Skeletal muscle cell (primary cell): ENCODE data around the gene ANXA2R.
A peak's percentile ranks its signal among the peaks of the same experiment; 100 is the strongest.
"Not testable (repeated sequence)": the region's sequence is repeated elsewhere in the genome, so short reads cannot be mapped to it uniquely, and the experiment has no call there.

Experiments
- DNase-seq: peaks from one replicate; pipeline ENCODE4 v3.0.0-alpha.2; 2010; ENCODE audit warnings: low read depth
- H3K4me3 ChIP-seq: 2 replicates; pipeline ENCODE4 v1.5.1; 2011; ENCODE audit warnings: low read depth, mild to moderate bottlenecking, control low read depth, low read length, moderate library complexity

ANXA2R gene

DNA sequence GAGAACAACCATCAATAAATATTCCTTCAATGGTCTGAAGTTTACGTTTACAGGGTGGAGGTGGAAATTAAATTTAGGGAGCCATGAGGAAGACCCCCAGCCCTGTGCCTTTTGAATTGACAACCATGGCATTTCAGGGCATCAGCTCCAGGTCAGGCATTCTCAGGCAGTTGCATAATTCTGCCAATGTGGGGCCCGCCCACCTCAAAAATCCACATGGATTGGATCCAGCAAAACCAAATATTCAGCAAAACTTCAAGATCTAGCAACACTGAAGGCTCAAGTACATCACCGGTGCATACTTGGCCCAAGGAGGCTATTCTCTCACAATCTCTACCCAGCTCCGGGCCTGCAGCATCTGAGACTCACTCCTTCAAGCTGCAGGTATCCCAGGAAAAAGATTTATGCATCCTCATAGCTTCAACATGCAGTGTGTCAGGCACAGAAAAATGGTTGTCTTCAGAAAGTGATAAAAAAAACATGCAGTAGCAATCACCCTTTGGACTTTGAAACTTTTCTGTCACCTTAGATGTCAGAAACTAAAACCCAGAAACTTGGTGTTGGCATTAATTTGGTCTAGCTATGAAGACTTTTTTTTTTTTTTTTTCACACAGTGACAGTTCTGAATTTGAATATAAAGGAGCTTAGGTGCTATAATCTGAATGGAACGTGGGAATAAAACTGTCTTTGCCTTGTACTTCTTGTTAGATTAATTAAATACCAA is 21.4 kb upstream of the ANXA2R start:
- DNase-seq, result no peak
- H3K4me3 ChIP-seq, result no peak overlapping the region

DNA sequence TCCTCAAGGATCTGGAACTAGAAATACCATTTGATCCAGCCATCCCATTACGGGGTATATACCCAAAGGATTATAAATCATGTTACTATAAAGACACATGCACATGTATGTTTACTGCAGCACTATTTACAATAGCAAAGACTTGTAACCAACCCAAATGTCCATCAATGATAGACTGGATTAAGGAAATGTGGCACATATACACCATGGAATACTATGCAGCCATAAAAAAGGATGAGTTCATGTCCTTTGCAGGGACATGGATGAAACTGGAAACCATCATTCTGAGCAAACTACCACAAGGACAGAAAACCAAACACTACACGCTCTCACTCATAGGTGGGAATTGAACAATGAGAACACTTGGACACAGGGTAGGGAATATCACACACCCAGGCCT is 19.9 kb upstream of the ANXA2R start:
- DNase-seq, H3K4me3 ChIP-seq: not testable (repeated sequence)

DNA sequence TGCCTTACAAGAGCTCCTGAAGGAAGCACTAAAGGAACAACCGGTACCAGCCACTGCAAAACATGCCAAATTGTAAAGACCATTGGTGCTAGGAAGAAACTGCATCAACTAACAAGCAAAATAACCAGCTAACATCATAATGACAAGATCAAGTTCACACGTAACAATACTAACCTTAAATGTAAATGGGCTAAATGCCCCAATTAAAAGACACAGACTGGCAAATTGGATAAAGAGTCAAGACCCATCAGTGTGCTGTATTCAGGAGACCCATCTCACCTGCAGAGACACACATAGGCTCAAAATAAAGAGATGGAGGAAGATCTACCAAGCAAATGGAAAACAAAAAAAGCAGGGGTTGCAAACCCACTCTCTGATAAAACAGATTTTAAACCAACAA is 15.0 kb upstream of the ANXA2R start:
- not testable (repeated sequence) for H3K4me3 ChIP-seq, DNase-seq

DNA sequence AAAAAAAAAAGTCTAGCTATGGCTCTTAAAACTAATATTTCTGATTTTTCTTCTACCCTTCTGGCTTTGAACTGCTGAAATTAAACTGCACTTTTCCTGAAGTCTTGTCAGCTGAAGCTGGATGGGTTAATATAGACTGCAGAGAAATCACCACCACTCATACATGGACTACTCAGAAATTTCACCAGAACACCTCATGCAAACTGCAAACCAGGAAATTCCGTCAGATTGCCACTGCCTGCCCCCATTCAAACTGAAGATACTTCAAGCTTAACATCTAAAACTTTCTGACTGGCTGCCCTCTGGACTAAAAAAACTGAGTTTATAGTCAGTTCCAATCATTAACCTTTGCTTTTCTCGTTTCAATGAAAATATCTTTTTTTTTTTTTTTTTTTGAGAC is 11.6 kb upstream of the ANXA2R start:
- H3K4me3 ChIP-seq, result no peak overlapping the region
- DNase-seq, result no peak

DNA sequence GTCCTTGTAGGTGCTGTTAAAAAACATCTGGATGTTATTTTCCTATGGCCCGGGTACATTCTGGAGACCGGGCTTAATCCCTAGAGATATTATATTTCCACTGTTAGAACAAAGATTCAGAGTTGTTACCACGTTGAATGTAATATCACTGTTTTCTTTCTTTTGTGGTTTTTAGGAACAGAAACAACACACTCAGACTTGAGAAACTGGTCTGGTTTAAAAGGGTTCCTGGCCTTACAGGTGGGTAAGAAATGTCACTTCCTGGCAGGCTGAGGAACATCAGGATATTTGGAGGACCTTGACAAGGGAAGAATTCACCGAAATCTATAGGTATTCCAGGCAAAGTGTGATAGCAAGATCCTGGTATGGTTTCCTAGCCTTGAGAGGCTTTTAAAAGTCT is 10.3 kb upstream of the ANXA2R start:
- no peak overlapping the region for H3K4me3 ChIP-seq
- no peak for DNase-seq

DNA sequence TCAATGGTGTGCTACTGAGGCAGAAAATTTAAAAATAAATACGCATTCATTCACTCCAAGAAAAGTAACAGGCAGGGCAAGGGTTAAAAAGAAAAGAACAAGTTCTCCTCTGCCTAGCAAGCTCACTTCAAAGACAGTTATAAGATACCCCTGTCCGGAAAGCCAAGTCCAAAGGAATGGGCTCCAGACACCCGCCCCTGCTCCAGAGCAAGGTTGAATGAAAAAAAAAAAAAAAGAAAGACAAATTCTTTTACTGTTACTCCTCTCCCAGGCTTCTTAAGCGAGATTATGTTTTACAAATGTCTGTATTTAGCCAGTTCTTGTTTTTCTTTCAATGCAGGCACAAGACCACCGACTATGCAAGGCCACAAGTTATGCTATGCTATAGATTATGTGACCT is 9.1 kb upstream of the ANXA2R start:
- no peak for DNase-seq
- H3K4me3 ChIP-seq, result no peak overlapping the region

DNA sequence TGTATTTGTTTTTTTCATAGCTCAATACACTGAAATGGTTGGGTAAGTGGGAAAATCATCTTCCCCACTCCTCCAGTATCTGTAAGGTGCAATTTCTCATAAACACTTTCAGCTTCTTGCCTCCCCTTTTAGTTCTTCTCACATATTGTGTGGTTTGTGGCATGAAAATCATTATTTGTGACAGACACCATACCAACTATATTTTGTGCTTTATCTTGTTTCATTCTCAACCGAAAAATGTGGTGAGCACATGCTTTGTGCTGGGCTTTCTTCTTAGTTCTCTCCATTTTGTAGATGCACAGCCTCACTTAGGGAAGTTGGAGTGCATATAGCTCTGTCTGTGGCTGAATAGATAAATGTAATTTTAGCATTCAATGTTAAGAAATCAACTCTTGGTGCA is 6.4 kb upstream of the ANXA2R start:
- no peak overlapping the region for H3K4me3 ChIP-seq
- DNase-seq, result no peak

DNA sequence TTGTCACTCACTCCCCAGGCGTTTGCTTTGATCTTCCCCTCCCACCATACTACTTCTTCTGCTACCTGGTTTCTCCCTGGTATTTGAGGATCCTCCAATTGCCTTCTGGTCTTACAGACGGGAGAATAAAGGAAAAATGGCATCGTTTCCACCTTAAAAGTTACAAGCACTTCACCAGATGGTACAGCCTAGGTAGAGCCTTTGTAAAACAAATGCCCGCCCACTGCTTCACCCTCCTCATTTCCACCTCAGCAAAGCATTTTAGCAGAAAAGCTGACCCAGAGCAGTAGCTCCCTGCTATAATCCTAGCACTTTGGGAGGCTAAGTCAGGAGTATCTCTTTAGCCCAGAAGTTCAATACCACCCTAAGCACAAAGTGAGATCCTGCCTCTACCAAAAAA is 5.1 kb upstream of the ANXA2R start:
- DNase-seq, result no peak
- H3K4me3 ChIP-seq, result no peak overlapping the region

DNA sequence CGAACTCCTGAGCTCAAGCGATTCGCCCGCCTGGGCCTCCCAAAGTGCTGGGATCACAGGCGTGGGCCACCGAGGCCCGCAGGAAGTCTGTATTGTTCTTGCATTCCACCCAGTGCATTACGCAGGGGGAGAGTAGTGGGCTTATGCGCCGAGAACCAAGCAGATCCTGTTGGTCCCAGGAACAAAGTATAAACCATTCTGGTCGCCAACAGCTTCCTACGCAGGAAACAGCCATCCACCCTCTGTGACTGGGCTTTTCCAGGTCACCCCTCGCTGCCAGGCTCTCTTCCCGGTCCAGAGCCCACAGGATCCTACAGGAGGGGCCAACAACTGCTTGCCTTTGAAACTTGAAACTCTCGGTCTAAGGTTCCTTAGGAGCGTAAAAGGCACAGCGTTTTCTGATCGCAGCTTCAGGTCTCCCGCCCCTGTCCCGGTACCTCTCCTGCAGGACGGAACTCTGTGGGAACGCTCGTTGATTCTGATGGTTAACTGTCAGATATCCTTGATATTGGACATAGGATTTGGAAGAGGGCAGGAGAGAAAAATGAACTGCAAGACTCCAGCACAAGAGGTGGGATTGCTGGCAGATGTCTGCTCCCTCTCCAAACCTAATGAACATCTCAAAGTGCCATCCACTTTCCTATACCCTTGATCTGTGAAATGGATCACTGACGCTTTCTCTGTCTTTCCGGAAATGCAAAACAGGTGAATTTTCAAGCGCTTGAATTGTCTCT is 4.2 kb upstream of the ANXA2R start:
- no peak for DNase-seq

DNA sequence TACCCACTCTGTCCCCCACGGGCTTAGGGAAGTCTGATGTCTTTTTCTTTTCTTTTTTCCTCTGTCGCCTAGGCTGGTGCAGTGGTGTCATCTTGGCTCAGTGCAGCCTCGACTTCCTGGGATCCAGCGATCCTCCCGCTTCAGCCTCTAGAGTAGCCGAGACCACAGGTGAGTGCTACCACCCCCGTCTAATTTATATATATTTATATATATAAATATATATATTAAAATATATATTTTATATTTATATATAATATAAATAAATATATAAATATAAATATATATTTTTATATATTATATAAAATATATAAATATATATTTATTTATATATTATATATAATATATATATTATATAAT is 3.3 kb upstream of the ANXA2R start:
- no peak for DNase-seq
- H3K4me3 ChIP-seq, result peak overlapping the region; percentile 62

More for the DNA sequence above, 4.2 kb upstream of the ANXA2R start:
- peak overlapping the region; percentile 39 for H3K4me3 ChIP-seq

DNA sequence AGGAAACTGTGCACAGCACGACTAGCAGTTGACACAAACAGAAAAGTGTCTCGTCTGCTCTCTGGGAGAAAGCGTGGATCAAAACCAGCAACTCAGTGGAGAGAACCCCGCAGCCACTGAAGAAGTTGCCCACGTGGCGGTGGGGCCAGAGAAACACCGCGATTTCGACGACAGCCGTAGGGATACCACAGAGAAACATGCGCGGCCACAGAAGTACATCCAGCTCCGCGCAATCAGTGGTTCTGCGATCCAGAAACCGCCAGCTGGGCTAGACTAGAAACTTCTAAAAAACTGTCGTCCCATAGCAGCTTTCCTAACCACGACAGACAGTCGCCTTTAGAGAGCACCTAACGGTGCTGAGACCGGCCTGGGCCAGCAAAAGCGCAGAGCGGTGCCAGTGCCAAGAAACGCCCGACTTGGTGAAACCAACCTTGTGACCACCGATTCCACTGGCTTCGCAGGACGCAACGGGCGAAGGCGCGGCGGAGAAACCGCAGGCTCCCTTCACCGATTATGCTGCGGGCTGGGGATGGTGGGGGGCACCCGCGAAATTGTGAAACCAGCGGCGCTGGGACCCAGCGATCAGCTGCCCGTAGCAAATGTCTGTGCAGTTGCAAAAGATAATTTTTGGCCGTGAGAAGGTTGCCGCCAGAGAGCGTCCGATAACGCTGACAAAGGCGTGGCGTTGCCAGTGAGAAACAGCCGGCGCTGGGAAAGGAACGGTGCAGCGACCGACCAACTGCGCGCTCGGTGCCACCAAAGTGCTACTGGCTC is 2.7 kb upstream of the ANXA2R start:
- H3K4me3 ChIP-seq, result peak overlapping the region; percentile 62
- no peak for DNase-seq

DNA sequence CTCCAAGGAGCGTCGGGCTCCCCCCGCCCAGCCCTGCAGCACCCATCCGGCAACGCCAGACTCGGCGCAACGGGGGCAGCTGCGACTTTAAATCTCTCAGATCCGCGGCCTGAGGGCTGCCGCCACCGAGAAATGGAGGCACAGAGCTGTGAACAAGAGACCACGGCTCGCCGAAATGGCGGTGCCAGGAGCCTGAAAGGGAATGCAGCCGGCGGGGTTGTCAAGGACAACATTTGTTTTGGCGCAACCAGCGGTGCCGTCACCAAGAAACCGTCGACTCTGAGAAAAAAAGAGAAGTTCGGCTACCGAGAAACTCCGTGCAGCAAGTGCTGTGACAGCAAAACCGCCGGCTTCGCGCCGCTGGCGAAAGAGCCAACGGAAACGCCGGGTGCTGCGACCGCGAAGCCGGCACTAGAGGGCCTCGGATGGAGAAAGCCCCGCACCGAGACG is 2.1 kb upstream of the ANXA2R start:
- no peak for DNase-seq
- peak overlapping the region; percentile 62 for H3K4me3 ChIP-seq

DNA sequence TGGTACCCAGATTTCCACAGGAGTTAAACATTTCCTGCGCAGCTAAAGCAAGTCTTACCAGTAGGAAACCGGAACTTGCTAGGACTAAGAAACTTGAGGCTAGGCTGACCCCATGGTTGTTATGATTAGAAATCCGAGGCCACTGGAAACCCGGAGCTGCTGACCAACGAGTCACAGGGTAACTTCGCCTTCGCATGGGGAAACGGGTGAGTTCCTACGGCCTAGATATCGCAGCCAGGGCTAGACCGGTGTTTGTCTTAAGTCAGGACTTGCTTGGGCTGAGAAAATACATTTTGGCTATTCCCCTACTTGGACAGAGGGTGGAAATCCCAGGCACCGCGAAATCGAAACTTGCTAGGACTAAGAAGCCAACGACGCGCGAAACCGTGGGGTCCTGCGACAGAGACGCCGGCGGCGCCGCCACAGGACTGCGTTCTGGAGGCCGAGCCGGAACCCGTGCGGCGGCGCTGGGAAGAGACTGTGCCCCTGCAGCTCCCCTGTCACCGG is 1.6 kb upstream of the ANXA2R start:
- no peak for DNase-seq
- peak overlapping the region; percentile 62 for H3K4me3 ChIP-seq

DNA sequence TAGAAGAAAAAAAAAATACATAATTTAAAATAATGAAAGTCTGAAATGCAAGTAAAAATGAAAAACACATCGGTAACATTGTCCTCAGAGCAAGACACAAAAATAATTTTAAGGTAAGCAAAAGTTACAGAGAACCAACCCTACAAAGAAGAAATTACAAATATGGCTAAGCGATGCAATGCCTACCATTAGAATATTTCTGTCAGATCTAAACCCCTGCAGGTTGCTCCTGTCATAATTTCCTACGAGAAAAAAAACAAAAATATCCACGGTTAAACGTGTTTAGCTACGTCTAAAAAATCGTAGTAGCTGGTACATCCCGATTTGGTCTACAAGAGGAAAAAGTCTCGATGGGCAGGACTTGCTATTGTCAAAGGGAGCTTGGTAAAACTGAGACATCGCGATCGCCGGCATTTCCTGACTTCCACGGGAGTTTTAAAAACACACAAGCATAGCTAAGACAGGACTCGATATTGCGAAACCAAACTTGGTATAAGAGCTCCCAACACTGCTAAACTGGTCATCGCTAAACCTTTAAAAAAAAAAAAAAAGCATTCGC is 1.1 kb upstream of the ANXA2R start:
- H3K4me3 ChIP-seq, result peak overlapping the region; percentile 62
- DNase-seq, result no peak

DNA sequence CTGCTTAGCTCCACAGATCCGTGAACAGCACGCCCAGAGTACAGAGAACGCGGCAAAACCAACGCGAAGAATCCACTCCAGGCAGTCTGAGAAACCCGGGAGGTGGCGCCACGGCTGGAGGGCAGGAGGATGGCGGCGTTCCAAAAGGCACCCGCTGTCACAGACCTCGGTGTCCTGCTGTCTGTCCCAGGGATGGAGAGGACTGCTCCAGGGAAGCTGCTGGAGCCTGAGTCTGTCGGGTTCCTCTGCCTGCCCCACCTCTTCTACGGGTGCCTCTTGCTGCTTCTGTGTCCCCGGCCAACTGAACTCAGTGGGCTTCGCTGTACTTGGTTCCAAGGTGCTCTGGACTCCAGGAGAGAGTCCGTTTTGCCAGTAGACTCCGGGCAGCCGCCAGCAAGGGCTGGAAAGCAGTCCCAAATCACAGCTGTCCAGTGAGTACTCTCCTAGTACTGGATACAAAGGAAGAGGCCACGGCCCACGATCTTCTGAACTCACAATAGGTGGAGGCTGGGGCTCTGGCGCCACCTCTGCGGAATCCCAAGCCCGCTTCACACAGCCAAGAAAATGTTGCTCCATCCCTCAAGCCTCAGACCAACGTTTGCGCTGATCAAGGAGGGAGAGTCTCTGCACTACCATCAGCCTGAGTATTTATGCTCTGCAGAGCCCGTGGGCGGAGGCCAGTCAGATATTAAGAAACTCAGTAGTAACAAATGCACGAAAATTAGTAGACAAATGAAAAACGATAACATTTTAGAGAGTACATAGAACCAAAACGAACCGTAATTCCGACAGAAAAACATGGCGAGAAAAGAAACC is 440 bp downstream of the ANXA2R start:
- no peak for DNase-seq
- H3K4me3 ChIP-seq, result peak overlapping the region; percentile 62

DNA sequence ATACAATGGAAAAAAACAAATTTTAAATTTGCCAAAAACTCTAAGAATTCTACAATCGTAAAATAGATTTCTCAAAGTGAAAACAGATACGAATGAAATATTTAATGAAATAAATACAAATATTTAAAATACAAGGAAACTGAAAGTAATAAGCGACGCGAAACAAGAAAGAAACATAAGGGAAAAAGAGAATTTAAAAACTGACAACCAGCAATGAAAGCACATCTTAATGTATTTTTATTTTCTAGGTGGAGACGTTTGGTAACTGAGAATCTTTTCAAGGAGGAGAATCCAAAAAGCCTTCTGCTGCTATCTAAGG is 1.0 kb downstream of the ANXA2R start:
- DNase-seq, result no peak
- H3K4me3 ChIP-seq, result peak overlapping the region; percentile 62

DNA sequence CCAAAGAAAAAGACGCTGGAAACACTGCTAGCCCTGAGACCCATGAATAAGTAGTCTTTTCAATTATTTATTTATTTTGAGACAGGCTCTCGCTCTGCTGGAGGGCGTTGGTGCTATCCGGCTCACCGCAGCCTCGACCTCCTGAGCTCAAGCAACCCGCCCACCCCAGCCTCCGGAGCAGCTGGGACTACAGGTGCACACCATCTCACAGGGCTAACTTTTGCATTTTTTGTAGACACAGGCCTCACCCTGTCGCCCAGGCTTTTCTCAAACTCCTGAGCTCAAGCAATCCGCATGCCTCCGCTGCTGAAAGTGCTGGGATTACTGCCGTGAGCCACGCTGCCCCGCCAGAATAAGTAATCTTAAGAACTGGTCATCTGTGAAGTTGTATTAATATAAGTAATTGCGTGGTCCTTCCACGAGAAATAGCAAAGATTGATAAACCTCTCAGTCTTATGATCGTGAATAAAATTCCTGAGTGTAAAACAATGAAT is 1.6 kb downstream of the ANXA2R start:
- DNase-seq, result no peak
- peak overlapping the region; percentile 46 for H3K4me3 ChIP-seq

DNA sequence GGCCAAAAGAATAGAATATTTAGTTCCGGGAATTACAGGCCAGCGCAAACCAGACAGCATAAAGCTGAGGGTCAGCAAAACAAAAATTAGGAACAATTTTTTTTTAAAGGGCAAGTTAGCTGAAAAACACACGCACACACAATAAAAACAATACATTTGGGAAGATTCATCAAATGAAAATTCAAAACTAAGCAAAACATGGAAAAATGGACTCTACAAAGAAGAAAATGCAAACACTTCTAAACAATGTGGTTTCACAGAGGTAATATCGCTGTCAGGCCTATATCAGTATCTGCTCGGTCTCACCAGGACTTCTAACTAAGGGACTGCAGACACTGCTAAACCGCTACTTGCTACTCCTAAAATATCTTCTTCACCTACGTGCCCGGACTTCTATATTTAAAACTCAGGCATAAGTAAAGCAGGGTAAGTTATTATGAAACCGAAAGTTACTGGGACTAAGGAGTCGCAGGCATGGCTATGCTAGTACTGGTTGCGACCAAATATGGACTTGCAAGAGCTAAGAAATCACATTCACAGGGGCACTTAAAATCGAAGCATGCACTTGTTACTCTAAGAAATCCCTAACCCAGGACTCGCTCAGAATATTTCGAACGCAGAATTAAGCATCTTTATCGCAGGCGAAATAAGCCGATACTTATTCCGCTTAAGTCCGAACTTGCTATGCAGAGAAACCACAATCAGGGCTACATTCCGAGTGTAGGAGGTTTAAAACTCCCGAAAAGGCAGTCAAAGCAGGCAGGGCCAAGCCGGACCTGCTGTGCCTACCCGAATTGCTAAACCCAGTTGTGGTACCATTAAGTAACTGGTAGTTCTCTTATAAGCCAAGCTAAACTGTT is 2.3 kb downstream of the ANXA2R start:
- no peak for DNase-seq
- peak overlapping the region; percentile 46 for H3K4me3 ChIP-seq
